Naive thymus-derived CD8-positive, alpha-beta T cell (primary cell): ENCODE data around the gene SEH1L. TPM values are rescaled to one million over a fixed set of nuclear protein-coding genes. Genes with fewer than 3 reads are reported as not detected.
"Not testable (repeated sequence)": the region's sequence is repeated elsewhere in the genome, so short reads cannot be mapped to it uniquely, and the experiment has no call there.

Experiments
- ATAC-seq, 2 donors: fragments of 150-1000 bp; cut with Tn5 transposase in 1 of 2; sonication (Bioruptor Pico), chemical (Tn5 transposase) in 1 of 2; 1 replicate in 1 of 2; 2 replicates in 1 of 2; pipeline ENCODE4 v1.10.0; 2021; ENCODE audit warnings: mild to moderate bottlenecking in 2 of 2, moderate library complexity in 2 of 2
- POLR2A ChIA-PET: fragments of 350-600 bp; sonication (Branson Sonifier 250); formaldehyde crosslinking; loops from one replicate; lab custom pipeline; 2021; ENCODE audit warnings: antibody characterized with exemption; lab: Charles Lee
- DNase-seq, 10 donors: peaks; one replicate each; pipeline versions ENCODE4 v3.0.0 to v3.0.0-alpha.2; 2020 to 2022
- H3K27ac Mint-ChIP-seq, 10 donors: one replicate each; pipeline ENCODE4 v1.8.0; 2020 to 2022; ENCODE audit warnings: mild to moderate bottlenecking in 10 of 10, mixed read lengths in 10 of 10, moderate library complexity in 4 of 10, inconsistent platforms in 1 of 10
- H3K27me3 Mint-ChIP-seq, 5 donors: one replicate each; pipeline ENCODE4 v1.8.0; 2021 to 2022; ENCODE audit warnings: mixed read lengths in 5 of 5
- H3K36me3 Mint-ChIP-seq, 3 donors: one replicate each; pipeline ENCODE4 v1.8.0; 2020 to 2022; ENCODE audit warnings: mixed read lengths in 3 of 3, mild to moderate bottlenecking in 2 of 3, inconsistent platforms in 1 of 3
- H3K4me1 Mint-ChIP-seq, 4 donors: one replicate each; pipeline ENCODE4 v1.8.0; 2021 to 2022; ENCODE audit warnings: mixed read lengths in 4 of 4
- H3K4me3 Mint-ChIP-seq, 10 donors: one replicate each; pipeline ENCODE4 v1.8.0; 2020 to 2022; ENCODE audit warnings: mild to moderate bottlenecking in 10 of 10, mixed read lengths in 10 of 10, moderate library complexity in 6 of 10, inconsistent platforms in 1 of 10
- H3K9me3 Mint-ChIP-seq, 9 donors: one replicate each; pipeline ENCODE4 v1.8.0; 2020 to 2022; ENCODE audit warnings: mixed read lengths in 9 of 9, mild to moderate bottlenecking in 3 of 9, inconsistent platforms in 1 of 9, moderate library complexity in 1 of 9
- polyA plus RNA-seq, 3 donors: library from polyadenylated mRNA; unstranded; fragments of 300-500 nt; fragmentation: Illumina TruSeq; gene quantifications; one replicate each; pipeline ENCODE4 v1.2.3, GENCODE V29; 2021
- total RNA-seq, 8 experiments: library from RNA in 2 of 8; stranded (reverse) in 2 of 8; gene quantifications; one replicate each; pipeline ENCODE4 v1.2.3 and lab custom pipeline; 2021 to 2026

The SEH1L gene
- total RNA-seq (10 to 100 TPM; 40.9 to 41.7 TPM), polyA plus RNA-seq (10 to 100 TPM; 25.5 to 37.1 (median 35.5) TPM), total RNA-seq (lab: John Stamatoyannopoulos, UW) (25.0 to 150 (median 39.6) reads per million in 6 experiments)

GRCh38 chr18:12947285-12948049 is at the start of gene SEH1L:
Gene SEH1L, plus strand, starts transcription at chr18:12948011. Its CDS starts 111 bp downstream, at chr18:12948122.
- H3K4me1 Mint-ChIP-seq, result peaks cover 10 to 53% (median 38%) of the 10 kb centered on the region in 4 donors
- peak in 9 of 10 donors; percentile 94 to 100 (median 98) for DNase-seq
- no peaks in the 10 kb centered on the region for H3K27me3 Mint-ChIP-seq
- peak; percentile 78 to 79 for ATAC-seq
- peaks cover 0 to 5% (median 0%) of the 10 kb centered on the region in 3 donors for H3K36me3 Mint-ChIP-seq
- peak within 1 kb of the TSS; percentile 93 to 99 (median 98) for H3K4me3 Mint-ChIP-seq
- peak within 1 kb of the TSS; percentile 91 to 99 (median 98) for H3K27ac Mint-ChIP-seq
- POLR2A ChIA-PET, result interaction anchor here (0.9 to 2.6 kb wide), 12 partner anchors 36 to 779 kb away, joined by 3 to 41 read pairs (median 6); partner anchors contain the start of genes AFG3L2, CEP192, CEP76 and FAM210A
- H3K9me3 Mint-ChIP-seq, result no peaks in the 10 kb centered on the region

GRCh38 chr18:12901208-12901607 is 46.6 kb upstream of the SEH1L start:
- DNase-seq, H3K36me3 Mint-ChIP-seq, POLR2A ChIA-PET, H3K27ac Mint-ChIP-seq, H3K27me3 Mint-ChIP-seq, H3K4me3 Mint-ChIP-seq, ATAC-seq, H3K9me3 Mint-ChIP-seq: not testable (repeated sequence)
- H3K4me1 Mint-ChIP-seq, result peaks cover 0 to 16% (median 10%) of the 10 kb centered on the region in 4 donors

GRCh38 chr18:12904012-12904516 is 43.7 kb upstream of the SEH1L start:
- Mint-ChIP-seq H3K27me3 (peaks cover 0 to 1% (median 0%) of the 10 kb centered on the region in 5 donors), H3K36me3 (no peaks in the 10 kb centered on the region), H3K4me1 (peaks cover 0 to 11% (median 9%) of the 10 kb centered on the region in 4 donors), H3K27ac (peak overlapping the region in 9 of 10 donors; percentile 27 to 94 (median 82)), H3K9me3 (no peaks in the 10 kb centered on the region), H3K4me3 (peak overlapping the region; percentile 41 to 89 (median 70))
- ATAC-seq, result peak in 1 of 2 donors; percentile 36
- no peak for DNase-seq
- POLR2A ChIA-PET, result interaction anchor here (0.8 kb wide), 1 partner anchor 136 kb away, joined by 3 read pairs; no protein-coding TSS in a partner anchor

GRCh38 chr18:12906119-12906518 is 41.7 kb upstream of the SEH1L start:
- POLR2A ChIA-PET, result no interaction called here
- ATAC-seq (no peak), DNase-seq (no peak)
- Mint-ChIP-seq H3K36me3 (no peaks in the 10 kb centered on the region), H3K4me3 (no peak overlapping the region), H3K4me1 (peaks cover 0 to 16% (median 14%) of the 10 kb centered on the region in 4 donors), H3K9me3 (peaks cover 0 to 1% (median 0%) of the 10 kb centered on the region in 9 donors), H3K27ac (no peak overlapping the region), H3K27me3 (peaks cover 0 to 1% (median 0%) of the 10 kb centered on the region in 5 donors)

GRCh38 chr18:12906773-12907172 is 41.0 kb upstream of the SEH1L start:
- Mint-ChIP-seq H3K36me3 (no peaks in the 10 kb centered on the region), H3K9me3 (peaks cover 0 to 5% (median 0%) of the 10 kb centered on the region in 9 donors), H3K27me3 (peaks cover 0 to 1% (median 0%) of the 10 kb centered on the region in 5 donors), H3K27ac (no peak overlapping the region), H3K4me3 (no peak overlapping the region), H3K4me1 (peaks cover 1 to 18% (median 17%) of the 10 kb centered on the region in 4 donors)
- ATAC-seq (no peak), DNase-seq (no peak)
- POLR2A ChIA-PET, result interaction anchor here (0.5 kb wide), 1 partner anchor 11 kb away, joined by 3 read pairs; no protein-coding TSS in a partner anchor

- Mint-ChIP-seq H3K4me3 (no peak overlapping the region), H3K36me3 (no peaks in the 10 kb centered on the region), H3K4me1 (peaks cover 1 to 18% (median 17%) of the 10 kb centered on the region in 4 donors), H3K27me3 (peaks cover 0 to 1% (median 0%) of the 10 kb centered on the region in 5 donors), H3K9me3 (peaks cover 0 to 8% (median 0%) of the 10 kb centered on the region in 9 donors), H3K27ac (no peak overlapping the region)
- ATAC-seq, result no peak
- POLR2A ChIA-PET, result interaction anchor here (0.5 kb wide), 1 partner anchor 12 kb away, joined by 3 read pairs; no protein-coding TSS in a partner anchor
- DNase-seq, result no peak
Observed at GRCh38 chr18:12907258-12907925, 40.4 kb upstream of the SEH1L start.

GRCh38 chr18:12908706-12909105 is 39.1 kb upstream of the SEH1L start:
- no peak overlapping the region for H3K4me3 Mint-ChIP-seq
- no peak overlapping the region for H3K27ac Mint-ChIP-seq
- peaks cover 0 to 13% (median 6%) of the 10 kb centered on the region in 3 donors for H3K36me3 Mint-ChIP-seq
- DNase-seq, result no peak
- peaks cover 5 to 21% (median 12%) of the 10 kb centered on the region in 9 donors for H3K9me3 Mint-ChIP-seq
- ATAC-seq, result no peak
- POLR2A ChIA-PET, result no interaction called here
- H3K4me1 Mint-ChIP-seq, result peaks cover 4 to 19% (median 16%) of the 10 kb centered on the region in 4 donors
- H3K27me3 Mint-ChIP-seq, result peaks cover 0 to 1% (median 0%) of the 10 kb centered on the region in 5 donors

- Mint-ChIP-seq H3K27ac (peak overlapping the region in 9 of 10 donors; percentile 9 to 73 (median 50)), H3K4me1 (peaks cover 4 to 10% (median 8%) of the 10 kb centered on the region in 4 donors), H3K27me3 (peaks cover 0 to 1% (median 0%) of the 10 kb centered on the region in 5 donors), H3K4me3 (peak overlapping the region; percentile 66 to 81 (median 74)), H3K9me3 (peaks cover 7 to 28% (median 14%) of the 10 kb centered on the region in 9 donors), H3K36me3 (peaks cover 0 to 16% (median 9%) of the 10 kb centered on the region in 3 donors)
- POLR2A ChIA-PET, result interaction anchor here (0.6 to 2.3 kb wide), 6 partner anchors 10 to 535 kb away, joined by 3 to 29 read pairs (median 4); partner anchors contain the start of genes PTPN2 and SEH1L
- peak; percentile 15 to 70 (median 54) for DNase-seq
- ATAC-seq, result peak; percentile 94 to 96
Observed at GRCh38 chr18:12911025-12911928, 36.5 kb upstream of the SEH1L start.

GRCh38 chr18:12911929-12912703 is 35.7 kb upstream of the SEH1L start:
- peaks cover 0 to 16% (median 9%) of the 10 kb centered on the region in 3 donors for H3K36me3 Mint-ChIP-seq

GRCh38 chr18:12921178-12921577 is 26.6 kb upstream of the SEH1L start:
- H3K4me1 Mint-ChIP-seq, result peaks cover 2 to 17% (median 9%) of the 10 kb centered on the region in 4 donors
- peak overlapping the region in 4 of 10 donors; percentile 1 to 52 (median 28) for H3K4me3 Mint-ChIP-seq
- H3K9me3 Mint-ChIP-seq, result no peaks in the 10 kb centered on the region
- no peaks in the 10 kb centered on the region for H3K27me3 Mint-ChIP-seq
- POLR2A ChIA-PET, result interaction anchor here (0.6 to 1.5 kb wide), 3 partner anchors 9 to 204 kb away, joined by 3 to 4 read pairs (median 4); partner anchors contain the start of gene PTPN2
- DNase-seq (peak in 2 of 10 donors; percentile 28 to 52), ATAC-seq (peak; percentile 33 to 61)
- H3K27ac Mint-ChIP-seq, result peak overlapping the region in 5 of 10 donors; percentile 19 to 81 (median 77)
- no peaks in the 10 kb centered on the region for H3K36me3 Mint-ChIP-seq

More at GRCh38 chr18:12911929-12912703, 35.7 kb upstream of the SEH1L start:
- peaks cover 0 to 1% (median 0%) of the 10 kb centered on the region in 5 donors for H3K27me3 Mint-ChIP-seq
- peaks cover 7 to 28% (median 14%) of the 10 kb centered on the region in 9 donors for H3K9me3 Mint-ChIP-seq
- peak overlapping the region in 3 of 10 donors; percentile 26 to 75 (median 69) for H3K4me3 Mint-ChIP-seq
- DNase-seq (no peak), ATAC-seq (no peak)
- H3K27ac Mint-ChIP-seq, result no peak overlapping the region
- POLR2A ChIA-PET, result interaction anchor here (1.0 to 2.3 kb wide), 4 partner anchors 9 to 536 kb away, joined by 4 to 29 read pairs (median 4); partner anchors contain the start of gene PTPN2
- H3K4me1 Mint-ChIP-seq, result peaks cover 4 to 10% (median 8%) of the 10 kb centered on the region in 4 donors
